GM18868 (cell line): ENCODE measurements around the gene SPAG16.
"Not testable (repeated sequence)": the region's sequence is repeated elsewhere in the genome, so short reads cannot be mapped to it uniquely, and the experiment has no call there.

Experiments
- ATAC-seq: cut with Tn5 transposase; IDR thresholded peaks from one replicate; pipeline ENCODE4 v1.9.1; 2021; ENCODE audit warnings: mild to moderate bottlenecking, moderate library complexity; ENCODE audit not compliant: unreplicated experiment

The SPAG16 gene

DNA sequence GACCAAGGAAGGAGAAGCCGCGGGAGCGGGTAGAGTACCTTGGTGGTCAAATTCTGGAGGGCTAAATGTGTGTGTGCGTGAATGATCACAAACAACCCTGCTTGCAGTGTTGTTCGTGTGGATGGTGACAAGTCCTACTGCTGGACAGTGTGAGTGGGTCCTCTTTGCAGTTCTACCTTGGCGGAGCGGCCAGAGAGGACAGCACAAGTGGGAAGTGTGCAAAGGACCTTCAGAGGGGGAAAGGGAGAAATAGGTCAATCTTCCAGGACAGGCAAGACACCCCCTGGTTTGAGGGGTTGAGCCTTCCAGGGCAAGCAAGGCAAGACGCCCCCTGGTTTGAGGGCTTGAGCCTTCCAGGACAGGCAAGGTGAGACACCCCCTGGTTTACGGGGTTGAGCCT is 122.8 kb downstream of the SPAG16 start:
- not testable (repeated sequence) for ATAC-seq

GRCh38 chr2:213408426-213409070 is 124.3 kb downstream of the SPAG16 start:
- not testable (repeated sequence) for ATAC-seq

DNA sequence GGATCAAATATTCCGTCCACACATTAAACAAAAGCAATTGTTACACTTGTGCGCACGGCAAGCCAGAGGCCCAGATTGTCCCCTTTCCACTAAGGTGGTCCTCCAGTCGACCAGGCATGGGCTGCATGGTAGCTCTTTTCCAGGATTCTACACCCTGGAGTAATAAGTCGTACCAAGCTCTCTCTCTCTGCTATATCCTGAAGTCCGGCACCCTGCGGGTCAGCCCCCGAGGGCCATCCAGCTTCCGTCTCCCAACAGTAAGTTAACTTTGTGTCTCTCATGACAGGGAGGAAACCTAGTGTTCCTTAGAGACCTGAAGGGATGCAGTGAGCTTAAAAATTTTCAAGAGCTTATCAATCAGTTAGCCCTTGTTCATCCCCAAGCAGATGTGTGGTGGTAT is 126.4 kb downstream of the SPAG16 start:
- ATAC-seq = not testable (repeated sequence)

DNA sequence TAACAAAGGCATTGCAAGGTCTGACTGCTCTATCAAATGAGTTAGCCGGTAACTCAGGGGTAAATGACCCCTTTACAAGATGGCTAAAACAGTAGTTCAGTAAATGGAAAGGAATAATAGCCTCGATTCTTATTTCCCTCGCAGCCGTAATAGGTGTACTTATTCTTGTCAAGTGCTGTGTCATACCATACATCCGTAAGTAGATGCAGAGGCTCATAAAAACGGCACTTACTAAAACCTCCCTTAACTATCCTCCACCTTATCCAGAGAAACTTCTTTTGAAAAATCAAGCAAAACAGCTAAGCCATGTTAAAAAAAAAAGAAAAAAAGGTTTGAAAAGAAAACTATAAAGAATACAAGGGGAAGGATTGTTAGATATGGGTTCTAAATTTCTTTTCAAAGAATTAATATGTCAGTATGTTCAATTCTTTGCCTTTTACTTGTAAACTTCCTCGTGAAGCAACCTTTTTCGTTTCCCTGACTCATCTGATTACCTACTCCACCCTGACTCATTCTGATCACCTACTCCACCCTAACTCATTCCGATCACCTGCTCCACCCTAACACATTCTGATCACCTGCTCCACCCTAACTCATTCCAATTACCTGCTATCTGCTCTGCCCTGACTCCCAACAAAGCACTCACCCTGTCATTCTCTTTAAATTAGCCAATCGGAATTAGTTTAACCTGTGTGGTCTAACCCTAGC is 127.5 kb downstream of the SPAG16 start:
- no peak for ATAC-seq

GRCh38 chr2:213415093-213415492 is 130.8 kb downstream of the SPAG16 start:
- ATAC-seq = no peak

- no peak for ATAC-seq
These were observed 132.6 kb downstream of the SPAG16 start for GRCh38 chr2:213416832-213417231.

DNA sequence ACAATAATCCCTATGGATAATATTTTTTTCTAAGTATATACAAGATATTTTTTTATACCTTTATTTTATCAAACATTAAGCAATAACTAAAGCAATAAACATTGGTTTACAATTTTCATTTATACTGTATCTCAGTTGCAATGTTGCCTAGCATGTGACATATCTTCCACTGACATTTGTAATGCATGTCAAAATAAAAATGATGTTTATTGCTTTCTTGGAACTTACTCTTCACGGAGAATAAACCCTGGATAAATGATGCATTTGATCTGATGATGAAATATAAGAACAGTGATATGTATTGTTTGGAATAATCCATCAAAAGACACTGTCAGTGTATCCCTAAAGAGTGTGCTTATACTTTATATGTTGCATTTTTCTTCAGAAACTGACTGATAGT is 135.7 kb downstream of the SPAG16 start:
- ATAC-seq = no peak

- no peak for ATAC-seq
These were observed 136.6 kb downstream of the SPAG16 start for GRCh38 chr2:213420828-213421385.

DNA sequence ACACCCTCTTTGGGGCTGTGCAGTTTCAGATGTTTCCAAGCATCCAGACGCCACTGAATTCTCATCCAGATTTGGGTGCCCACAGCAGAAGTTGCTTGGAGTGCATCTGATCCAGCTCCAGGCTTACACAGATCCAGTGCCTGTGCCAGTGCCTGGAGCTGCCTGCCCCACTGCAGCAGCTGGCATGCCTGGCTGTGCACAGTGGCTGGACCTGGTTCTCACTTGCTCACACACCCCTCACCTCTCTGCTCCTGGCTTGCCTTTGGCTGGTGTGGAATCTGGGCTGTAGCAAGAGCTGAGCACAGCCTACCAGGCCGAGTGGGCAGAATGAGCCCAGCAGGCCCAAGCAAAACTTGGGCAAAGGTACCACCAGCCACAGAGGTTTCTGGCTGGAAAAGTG is 137.9 kb downstream of the SPAG16 start:
- no peak for ATAC-seq

DNA sequence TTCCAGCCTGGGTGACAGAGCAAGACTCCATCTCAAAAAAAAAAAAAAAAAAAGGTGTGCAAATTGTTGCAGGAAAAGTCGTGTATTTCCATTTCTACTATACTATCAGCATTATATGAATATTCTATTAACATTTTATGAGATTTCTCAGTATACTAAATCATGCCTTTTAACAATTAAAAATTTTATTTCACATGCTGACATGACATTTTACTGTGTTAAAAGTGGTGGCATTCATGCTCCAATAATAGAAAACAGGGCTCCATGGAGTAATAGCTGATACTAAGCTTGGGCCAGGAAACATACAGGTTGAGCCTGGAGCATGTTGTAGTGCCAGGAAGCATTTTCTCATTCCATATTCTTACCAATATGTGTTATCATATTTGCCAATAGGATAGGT is 141.4 kb downstream of the SPAG16 start:
- ATAC-seq = no peak

DNA sequence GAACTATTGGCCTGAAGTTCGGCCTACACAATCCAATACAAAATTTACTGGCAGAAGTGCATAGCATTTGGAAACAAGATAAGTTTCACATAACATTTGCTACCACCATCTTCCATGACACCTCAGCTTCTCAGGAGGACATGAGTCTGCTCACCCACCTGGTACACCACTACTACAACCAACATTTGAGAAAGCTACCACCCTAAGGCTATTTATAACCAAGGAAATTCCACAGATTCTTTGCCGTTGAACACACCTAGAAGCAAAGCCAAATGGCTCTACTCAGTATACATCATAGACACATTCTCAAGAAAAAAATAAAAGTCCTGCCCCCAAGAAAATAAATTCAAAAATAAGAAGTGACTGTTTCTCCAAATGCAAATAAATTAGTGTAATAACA is 145.3 kb downstream of the SPAG16 start:
- no peak for ATAC-seq

- ATAC-seq = no peak
These were observed 159.7 kb downstream of the SPAG16 start for GRCh38 chr2:213443921-213444320.

DNA sequence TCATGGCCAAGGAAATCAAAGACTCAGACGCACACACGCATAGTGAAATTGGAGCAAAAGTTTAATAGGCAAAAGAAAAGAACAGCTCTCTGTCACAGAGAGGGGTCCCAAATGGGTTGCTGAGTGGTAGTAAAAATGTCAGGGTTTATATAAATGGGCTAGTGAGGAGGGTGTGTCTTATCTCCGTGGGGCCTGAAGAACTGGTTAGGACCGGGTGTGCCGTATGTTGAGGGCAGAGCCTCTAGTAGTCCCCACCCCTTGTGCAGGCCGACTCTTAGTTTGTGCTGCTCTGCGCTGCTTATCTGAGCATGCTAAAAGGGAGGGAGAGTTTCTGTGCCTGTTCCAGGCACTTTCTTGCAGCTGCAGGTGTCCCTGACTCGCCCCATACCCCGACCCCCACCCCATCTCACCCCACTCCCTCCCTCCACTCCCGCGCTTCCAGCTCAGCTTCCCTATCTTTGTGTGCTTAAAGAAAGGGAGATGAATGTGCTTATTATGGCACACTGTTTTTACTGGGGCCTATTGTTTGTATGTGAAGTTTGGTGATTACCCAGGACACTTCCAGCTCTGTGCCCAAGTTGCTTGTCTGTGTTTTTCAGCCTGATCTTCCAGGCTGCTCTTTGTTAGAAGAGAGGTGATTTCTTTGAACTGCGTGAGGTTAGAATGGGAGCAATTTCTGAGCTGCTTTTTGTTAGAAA is 167.4 kb downstream of the SPAG16 start:
- no peak for ATAC-seq

- no peak for ATAC-seq
These were observed 171.2 kb downstream of the SPAG16 start for GRCh38 chr2:213455316-213456008.

DNA sequence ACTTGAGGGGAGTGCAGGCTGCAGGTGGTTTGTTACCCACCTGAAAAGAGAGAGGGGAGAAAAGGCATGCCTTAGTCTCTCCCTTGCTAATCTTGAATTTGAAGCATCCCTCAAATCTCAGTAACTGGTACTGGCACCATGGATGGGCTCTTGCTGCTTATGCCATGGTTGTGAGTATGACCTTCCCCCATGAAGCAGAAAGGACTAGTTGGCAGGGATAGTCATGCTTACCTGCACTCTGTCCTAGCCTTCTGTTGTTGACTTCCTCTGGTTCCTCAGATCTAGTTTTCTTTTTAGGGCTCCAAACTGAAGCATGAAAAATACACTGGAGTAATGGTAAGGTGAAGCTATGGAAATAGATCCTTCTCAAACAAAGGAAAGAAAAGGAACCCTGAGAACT is 191.2 kb downstream of the SPAG16 start:
- ATAC-seq = no peak

- no peak for ATAC-seq
These were observed 192.4 kb downstream of the SPAG16 start for GRCh38 chr2:213476641-213477040.

DNA sequence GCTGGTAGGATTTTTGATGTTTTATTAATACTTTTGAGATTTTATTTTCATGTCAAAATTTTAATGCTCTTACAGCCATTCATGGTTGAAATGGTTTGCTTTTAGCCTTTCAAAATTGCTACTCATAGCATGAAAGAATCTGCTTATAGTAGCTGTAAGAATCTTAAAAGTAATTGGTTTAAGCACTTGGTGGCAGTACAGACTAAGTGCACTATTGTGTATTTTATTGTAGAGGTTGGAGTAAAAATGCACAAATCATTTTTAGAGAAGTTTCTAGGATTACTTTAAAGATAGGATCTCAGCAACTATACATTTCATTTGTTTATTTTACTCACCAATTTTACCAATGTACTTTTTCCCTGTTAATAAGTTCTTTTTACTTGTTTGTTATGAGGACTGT is 205.8 kb downstream of the SPAG16 start:
- no peak for ATAC-seq

DNA sequence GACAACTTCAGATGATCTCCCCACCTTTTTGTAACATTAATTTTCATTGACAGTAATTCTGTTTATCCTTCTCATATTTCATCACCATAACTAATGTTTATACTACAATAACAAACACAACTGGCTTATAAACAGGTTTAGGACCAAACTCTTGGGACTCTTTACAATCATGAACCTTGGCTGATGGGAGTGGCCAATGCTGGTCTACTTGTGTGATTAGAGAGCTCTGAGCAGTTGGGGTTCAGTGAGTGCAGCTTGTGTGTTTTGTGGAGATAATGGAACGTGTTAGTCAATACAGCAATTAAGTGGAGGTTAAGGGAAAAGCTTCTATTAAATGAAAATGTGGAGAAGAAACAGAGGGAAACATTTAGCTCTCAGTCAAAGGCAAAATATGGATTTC is 207.1 kb downstream of the SPAG16 start:
- no peak for ATAC-seq

- ATAC-seq = no peak
These were observed 212.0 kb downstream of the SPAG16 start for GRCh38 chr2:213496226-213496625.

GRCh38 chr2:213500881-213501280 is 216.6 kb downstream of the SPAG16 start:
- ATAC-seq = no peak

GRCh38 chr2:213524164-213524563 is 239.9 kb downstream of the SPAG16 start:
- no peak for ATAC-seq
